Transverse colon (tissue), 4 donors: ENCODE measurements around the gene LDLRAD4. TPM values are rescaled to one million over a fixed set of nuclear protein-coding genes. Genes with fewer than 3 reads are reported as not detected.

Experiments used
- DNase-seq: peaks from one replicate; pipeline ENCODE4 v3.0.0-alpha.2; 2019
- H3K27ac ChIP-seq, 4 donors: fragments of 200-600 bp; sonication (generic); 2 replicates each; pipeline ENCODE4 v1.5.1; 2016 to 2018; ENCODE audit warnings: inconsistent platforms in 4 of 4
- H3K27me3 ChIP-seq: fragments of 200-600 bp; sonication (generic); 2 replicates; pipeline ENCODE4 v1.5.1; 2017; ENCODE audit warnings: inconsistent platforms
- H3K36me3 ChIP-seq, 4 donors: fragments of 200-600 bp; sonication (generic); 2 replicates each; pipeline ENCODE4 v1.5.1; 2017 to 2019; ENCODE audit warnings: inconsistent platforms in 4 of 4
- H3K4me1 ChIP-seq, 4 donors: fragments of 200-600 bp; sonication (generic); 2 replicates each; pipeline ENCODE4 v1.5.1; 2017 to 2020; ENCODE audit warnings: inconsistent platforms in 4 of 4
- H3K4me3 ChIP-seq, 4 donors: fragments of 200-600 bp; sonication (generic); 1 replicate in 1 of 4; 2 replicates in 3 of 4; pipeline versions ENCODE4 v1.5.1 to v1.6.1; 2017 to 2019; ENCODE audit warnings: inconsistent platforms in 4 of 4
- H3K9me3 ChIP-seq, 2 donors: fragments of 200-600 bp; sonication (generic); 2 replicates each; pipeline ENCODE4 v1.5.1; 2017 to 2019; ENCODE audit warnings: inconsistent platforms in 2 of 2
- EP300 ChIP-seq: sonication (generic); formaldehyde crosslinking; IDR thresholded peaks from one replicate; pipeline ENCODE4 v1.6.1; 2017; ENCODE audit warnings: antibody characterized with exemption, low read depth
- POLR2A ChIP-seq: fragments of 450-650 bp; IDR thresholded peaks from one replicate; pipeline ENCODE4 v1.6.1; 2016; ENCODE audit warnings: antibody characterized with exemption, mild to moderate bottlenecking, moderate library complexity
- POLR2AphosphoS5 ChIP-seq, 3 donors: sonication (generic); formaldehyde crosslinking; IDR thresholded peaks; one replicate each; pipeline ENCODE4 v1.6.1; 2016; ENCODE audit warnings: antibody characterized with exemption in 3 of 3
- WGBS, 2 donors: methylation state at CpG; one replicate each; pipeline ENCODE4 v1.1.5; 2018; ENCODE audit warnings: low coverage in 1 of 2; 5-methylcytosine and 5-hydroxymethylcytosine counted together
- in situ Hi-C, 4 donors: fragments of 200-750 bp; cut with MboI; loops; one replicate each; pipeline versions ENCODE4 v1.15.0 to v1.15.1; 2017; ENCODE audit warnings: low sequenced_read_pairs in 3 of 4, low pct_ligation_motif_present in 1 of 4, low pct_unique_long_range_greater_than_20kb in 1 of 4
- intact Hi-C: fragments of 100-400 bp; cut with DNase I; formaldehyde crosslinking; loops from one replicate; pipeline ENCODE4 v1.15.1; 2023; ENCODE audit warnings: low total_unique reads
- total RNA-seq, 4 donors: library from RNA; depleted of rRNA; stranded (reverse); fragments of >200 nt; gene quantifications; one replicate each; pipeline ENCODE4 v1.1.0, GENCODE V29; 2016
- TF ChIP-seq, protein P1 (sequence below), 5 experiments: fragments of 200-600 bp in 3 of 5; fragments of 450-650 bp in 2 of 5; sonication (generic) in 3 of 5; IDR thresholded peaks; 1 replicate in 2 of 5; 2 replicates in 3 of 5; pipeline ENCODE4 v1.5.1; 2016 to 2017; ENCODE audit warnings: antibody characterized with exemption in 5 of 5, inconsistent platforms in 3 of 5, mild to moderate bottlenecking in 2 of 5, moderate library complexity in 1 of 5

LDLRAD4 gene
- total RNA-seq, 4 donors from 2014 or later, result 34.8 to 277 (median 60.6) TPM

DNA sequence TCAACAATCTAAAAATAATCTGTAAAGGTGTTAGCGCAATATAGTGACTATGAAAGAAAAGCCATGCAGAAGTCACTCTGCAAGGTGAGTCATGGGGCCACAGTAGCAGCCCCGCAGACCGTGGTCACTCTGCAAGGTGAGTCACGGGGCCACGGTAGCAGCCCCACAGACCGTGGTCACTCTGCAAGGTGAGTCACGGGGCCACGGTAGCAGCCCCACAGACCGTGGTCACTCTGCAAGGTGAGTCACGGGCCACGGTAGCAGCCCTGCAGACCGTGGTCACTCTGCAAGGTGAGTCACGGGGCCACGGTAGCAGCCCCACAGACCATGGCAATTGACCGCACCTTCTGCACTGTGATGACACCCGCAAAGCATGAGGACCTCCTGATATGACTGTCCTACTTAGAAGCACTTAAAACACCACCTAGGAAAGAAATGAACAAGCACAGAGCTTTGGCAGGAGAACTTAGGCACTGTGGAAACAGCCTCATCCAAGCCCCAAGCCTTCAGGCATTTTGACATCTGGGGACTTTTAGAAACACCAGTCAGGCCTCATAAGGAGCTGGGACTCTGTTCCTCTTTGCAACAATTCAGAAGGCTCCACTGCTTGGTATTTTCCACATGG lies 70.1 kb downstream of the LDLRAD4 start:
- no peak for DNase-seq
- no peaks in the 10 kb centered on the region for H3K36me3 ChIP-seq
- WGBS, 2 donors, result 38 to 76% methylated on average over 2 to 16 of the region's 16 CpGs
- H3K9me3 ChIP-seq, result no peaks in the 10 kb centered on the region
- no peak for TF ChIP-seq POLR2A
- TF ChIP-seq, protein P1, sequence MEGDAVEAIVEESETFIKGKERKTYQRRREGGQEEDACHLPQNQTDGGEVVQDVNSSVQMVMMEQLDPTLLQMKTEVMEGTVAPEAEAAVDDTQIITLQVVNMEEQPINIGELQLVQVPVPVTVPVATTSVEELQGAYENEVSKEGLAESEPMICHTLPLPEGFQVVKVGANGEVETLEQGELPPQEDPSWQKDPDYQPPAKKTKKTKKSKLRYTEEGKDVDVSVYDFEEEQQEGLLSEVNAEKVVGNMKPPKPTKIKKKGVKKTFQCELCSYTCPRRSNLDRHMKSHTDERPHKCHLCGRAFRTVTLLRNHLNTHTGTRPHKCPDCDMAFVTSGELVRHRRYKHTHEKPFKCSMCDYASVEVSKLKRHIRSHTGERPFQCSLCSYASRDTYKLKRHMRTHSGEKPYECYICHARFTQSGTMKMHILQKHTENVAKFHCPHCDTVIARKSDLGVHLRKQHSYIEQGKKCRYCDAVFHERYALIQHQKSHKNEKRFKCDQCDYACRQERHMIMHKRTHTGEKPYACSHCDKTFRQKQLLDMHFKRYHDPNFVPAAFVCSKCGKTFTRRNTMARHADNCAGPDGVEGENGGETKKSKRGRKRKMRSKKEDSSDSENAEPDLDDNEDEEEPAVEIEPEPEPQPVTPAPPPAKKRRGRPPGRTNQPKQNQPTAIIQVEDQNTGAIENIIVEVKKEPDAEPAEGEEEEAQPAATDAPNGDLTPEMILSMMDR (IDR thresholded peaks at IDR 0.05), result no peak
- H3K27ac ChIP-seq, result peak overlapping the region in 3 of 4 donors; percentile 10 to 50 (median 39)
- no peak overlapping the region for H3K4me3 ChIP-seq
- in situ Hi-C loops (no loop called here), intact Hi-C loops (no loop called here)
- H3K27me3 ChIP-seq, result no peaks in the 10 kb centered on the region
- peaks cover 0 to 12% (median 2%) of the 10 kb centered on the region in 4 donors for H3K4me1 ChIP-seq

DNA sequence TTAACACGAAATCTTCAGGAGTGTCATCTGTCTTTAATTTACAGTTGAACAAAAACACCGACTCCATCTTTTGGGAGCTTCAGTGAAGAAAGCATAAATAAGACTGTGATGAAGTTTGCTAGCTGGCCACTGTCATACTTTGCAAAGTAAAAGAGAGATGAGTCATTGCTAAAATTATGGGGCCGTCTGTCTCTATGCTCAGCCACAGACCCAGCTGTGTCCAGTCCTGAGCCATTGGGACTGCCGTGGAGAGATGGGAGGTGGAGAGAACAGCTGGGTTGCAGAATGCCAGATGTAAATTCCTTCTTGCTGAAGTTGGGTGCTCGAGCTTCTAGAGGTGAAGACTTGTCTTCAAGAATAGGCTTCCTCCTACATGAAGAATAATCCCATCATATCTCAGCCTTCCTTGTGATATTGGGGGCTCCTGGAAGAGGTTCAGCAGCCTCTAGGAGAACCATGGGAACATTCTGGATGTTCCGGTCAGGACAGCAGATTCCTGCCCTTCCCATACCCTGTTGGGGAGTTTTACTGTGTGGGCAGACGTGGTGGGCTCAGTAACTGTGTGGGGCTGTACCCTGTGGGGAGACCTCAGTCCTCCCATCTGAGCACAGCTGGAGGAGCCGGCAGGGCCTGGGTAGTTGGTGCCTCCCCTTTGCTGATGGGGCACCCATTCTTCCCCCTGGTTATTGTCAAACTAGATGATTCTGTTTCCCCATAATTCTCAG lies 71.1 kb downstream of the LDLRAD4 start:
- Histone ChIP-seq H3K36me3 (no peaks in the 10 kb centered on the region), H3K4me1 (peaks cover 0 to 12% (median 2%) of the 10 kb centered on the region in 4 donors), H3K9me3 (no peaks in the 10 kb centered on the region), H3K4me3 (no peak overlapping the region), H3K27me3 (no peaks in the 10 kb centered on the region), H3K27ac (peak overlapping the region in 3 of 4 donors; percentile 10 to 50 (median 39))
- DNase-seq, result no peak
- in situ Hi-C loops (no loop called here), intact Hi-C loops (no loop called here)
- 72 to 75% methylated on average over 4 to 8 of the region's 8 CpGs for whole genome bisulfite sequencing, 2 donors
- TF ChIP-seq EP300 (no peak), POLR2AphosphoS5 (IDR thresholded peaks at IDR 0.05) (peak in 1 of 3 donors; percentile 35)

DNA sequence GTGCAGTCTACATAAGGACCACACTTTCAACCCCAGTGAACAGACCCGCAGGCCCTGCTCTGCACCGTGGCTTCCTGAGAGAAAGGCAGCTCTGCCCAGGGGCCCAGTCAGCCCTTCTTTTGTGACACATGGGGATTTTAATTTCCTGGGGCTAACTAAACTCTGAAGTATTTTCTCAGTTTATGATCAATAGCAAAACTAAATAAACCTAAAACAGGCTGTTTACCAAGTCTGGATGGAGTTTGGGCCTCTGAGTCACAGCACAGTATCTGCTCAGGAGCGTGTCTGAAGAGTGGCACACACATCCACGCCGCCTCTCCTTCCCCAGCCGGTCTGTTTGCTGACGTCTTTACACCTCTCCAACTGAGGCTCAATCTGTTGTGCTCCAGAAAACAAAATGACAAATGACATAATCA lies 72.3 kb downstream of the LDLRAD4 start:
- intact Hi-C loops, result no loop called here
- WGBS, 2 donors, result 69% methylated on average over 7 of the region's 7 CpGs; no CpG with 5 or more reads in 1 of the 2 donors
- Histone ChIP-seq H3K9me3 (no peaks in the 10 kb centered on the region), H3K4me1 (peaks cover 0 to 12% (median 2%) of the 10 kb centered on the region in 4 donors), H3K36me3 (no peaks in the 10 kb centered on the region), H3K27ac (no peak overlapping the region), H3K27me3 (no peaks in the 10 kb centered on the region), H3K4me3 (no peak overlapping the region)
- in situ Hi-C loops, result no loop called here
- no peak for TF ChIP-seq POLR2A
- TF ChIP-seq, protein P1 (IDR thresholded peaks at IDR 0.05), result no peak
- no peak for TF ChIP-seq EP300
- TF ChIP-seq POLR2AphosphoS5 (IDR thresholded peaks at IDR 0.05), result no peak
- no peak for DNase-seq

DNA sequence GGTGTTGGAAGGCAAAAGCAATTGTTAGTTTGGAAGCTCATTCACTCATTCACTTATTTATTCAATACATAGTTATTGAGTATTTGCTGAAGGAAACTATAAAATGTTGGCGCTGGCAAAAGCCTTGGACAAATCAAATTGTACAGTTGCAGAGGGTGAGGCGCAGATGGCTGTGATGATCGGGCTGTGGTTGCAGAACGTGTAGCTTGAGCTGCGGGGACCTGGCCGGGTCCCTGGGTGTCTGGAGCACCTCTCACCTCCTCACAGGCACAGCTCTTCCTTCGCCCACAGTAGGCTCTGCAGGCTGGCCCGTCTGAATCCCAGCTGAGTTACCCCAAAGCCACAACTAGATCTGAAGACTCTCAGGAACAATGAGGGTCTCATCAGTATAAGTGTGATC lies 72.7 kb downstream of the LDLRAD4 start:
- H3K4me3 ChIP-seq, result no peak overlapping the region
- WGBS, 2 donors, result 67 to 78% methylated on average over 8 of the region's 8 CpGs
- in situ Hi-C loops (no loop called here), intact Hi-C loops (no loop called here)
- H3K9me3 ChIP-seq, result no peaks in the 10 kb centered on the region
- H3K36me3 ChIP-seq, result no peaks in the 10 kb centered on the region
- TF ChIP-seq POLR2A (no peak), POLR2AphosphoS5 (IDR thresholded peaks at IDR 0.05) (no peak), EP300 (no peak)
- TF ChIP-seq, protein P1 (IDR thresholded peaks at IDR 0.05), result no peak
- peaks cover 0 to 12% (median 2%) of the 10 kb centered on the region in 4 donors for H3K4me1 ChIP-seq
- DNase-seq, result no peak
- H3K27me3 ChIP-seq, result no peaks in the 10 kb centered on the region
- H3K27ac ChIP-seq, result no peak overlapping the region
